A549 (cell line): ENCODE data around the gene MAP3K5.

Experiments used
- CHD2 ChIP-seq: fragments of 150-350 bp; IDR thresholded peaks from 2 replicates; pipeline ENCODE4 v1.6.1; 2014; ENCODE audit warnings: low read length; ENCODE audit not compliant: partially characterized antibody
- CTCF ChIP-seq: fragments of >200 bp; sonication (Bioruptor Twin); formaldehyde crosslinking; IDR thresholded peaks from 3 replicates; pipeline ENCODE4 v1.5.1; 2016
- EP300 ChIP-seq, 2 experiments: fragments of >200 bp; sonication (Bioruptor Twin); formaldehyde crosslinking; IDR thresholded peaks; 2 replicates in 1 of 2; 3 replicates in 1 of 2; pipeline ENCODE4 v1.6.1; 2016 to 2017
- MAFK ChIP-seq: fragments of 450-650 bp; IDR thresholded peaks from 2 replicates; pipeline ENCODE4 v1.6.1; 2014; ENCODE audit not compliant: partially characterized antibody
- POLR2A ChIP-seq: IDR thresholded peaks from 2 replicates; pipeline ENCODE4 v1.6.1; 2012; ENCODE audit warnings: mild to moderate bottlenecking, low read length
- RCOR1 ChIP-seq: fragments of 150-350 bp; IDR thresholded peaks from 2 replicates; pipeline ENCODE4 v1.6.1; 2014; ENCODE audit warnings: antibody characterized with exemption, low read length, low read depth
- RFX5 ChIP-seq: fragments of 450-650 bp; IDR thresholded peaks from 2 replicates; pipeline ENCODE4 v1.7.1; 2014; ENCODE audit warnings: antibody characterized with exemption, mild to moderate bottlenecking, moderate library complexity
- TF ChIP-seq, protein P1 (sequence below): fragments of >200 bp; sonication (Bioruptor Twin); formaldehyde crosslinking; IDR thresholded peaks from 2 replicates; pipeline ENCODE4 v1.6.1; 2016

DNA sequence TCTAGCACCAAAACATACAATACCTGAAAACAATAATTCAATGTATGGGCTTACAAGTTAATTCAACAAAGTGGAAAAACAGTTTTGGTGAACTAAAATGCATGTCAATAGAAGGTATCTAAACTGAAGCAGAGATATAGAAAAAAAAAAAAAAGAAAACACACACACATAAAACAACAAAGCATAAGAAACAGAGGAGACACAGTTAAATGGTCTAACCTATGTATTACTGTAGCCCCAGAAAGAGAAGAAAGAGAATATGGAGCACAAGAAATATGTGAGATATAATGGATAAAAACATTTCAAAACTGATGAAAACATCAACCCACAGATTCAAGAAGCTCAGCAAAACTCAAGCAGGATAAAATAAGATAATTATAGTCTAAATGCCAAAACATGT lies 118.7 kb downstream of the MAP3K5 start:
- TF ChIP-seq POLR2A, result no peak
- TF ChIP-seq, protein P1, sequence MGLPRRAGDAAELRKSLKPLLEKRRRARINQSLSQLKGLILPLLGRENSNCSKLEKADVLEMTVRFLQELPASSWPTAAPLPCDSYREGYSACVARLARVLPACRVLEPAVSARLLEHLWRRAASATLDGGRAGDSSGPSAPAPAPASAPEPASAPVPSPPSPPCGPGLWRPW, result no peak
- TF ChIP-seq CTCF, result no peak
- TF ChIP-seq EP300 (IDR thresholded peaks at IDR 0.05), result no peak
- no peak for TF ChIP-seq MAFK
- TF ChIP-seq CHD2, result no peak
- no peak for TF ChIP-seq RCOR1
- no peak for TF ChIP-seq RFX5
